Stimulated activated CD8-positive, alpha-beta memory T cell treated with anti-CD3 and anti-CD28 coated beads, Interleukin-4, amount 100 ng/mL, for 48 hours (primary cell): ENCODE data around the gene DOLPP1.
A peak's percentile ranks its signal among the peaks of the same experiment; 100 is the strongest.
"Not testable (repeated sequence)": the region's sequence is repeated elsewhere in the genome, so short reads cannot be mapped to it uniquely, and the experiment has no call there.

Experiments
- DNase-seq: peaks from one replicate; pipeline ENCODE4 v3.0.0-alpha.2; 2020

Gene DOLPP1

DNA sequence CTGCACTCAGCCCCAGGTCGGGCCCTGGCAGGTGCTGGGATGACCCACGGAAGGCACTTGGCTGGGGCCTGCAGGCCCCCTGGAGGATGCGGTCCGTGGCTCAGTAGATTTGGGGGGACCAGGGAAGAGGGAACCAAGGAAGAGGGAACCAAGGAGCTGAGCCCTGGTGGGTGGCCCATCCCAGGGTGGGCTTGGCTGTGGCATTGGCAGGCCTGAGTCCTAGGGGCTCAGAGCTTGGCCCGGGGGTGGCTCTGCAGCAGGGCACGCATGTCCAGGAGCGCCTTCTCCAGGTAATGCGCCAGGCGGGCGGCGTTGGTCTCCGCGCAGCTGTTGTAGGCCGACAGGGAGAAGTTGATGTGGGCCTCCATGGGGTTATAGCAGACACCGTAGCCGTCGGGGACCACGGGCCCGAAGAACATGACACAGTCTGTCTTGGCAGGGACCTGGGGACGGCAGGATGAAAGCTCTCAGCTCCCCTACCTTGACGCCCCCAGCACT, 14.3 kb downstream of the DOLPP1 start:
- DNase-seq: no peak

DNA sequence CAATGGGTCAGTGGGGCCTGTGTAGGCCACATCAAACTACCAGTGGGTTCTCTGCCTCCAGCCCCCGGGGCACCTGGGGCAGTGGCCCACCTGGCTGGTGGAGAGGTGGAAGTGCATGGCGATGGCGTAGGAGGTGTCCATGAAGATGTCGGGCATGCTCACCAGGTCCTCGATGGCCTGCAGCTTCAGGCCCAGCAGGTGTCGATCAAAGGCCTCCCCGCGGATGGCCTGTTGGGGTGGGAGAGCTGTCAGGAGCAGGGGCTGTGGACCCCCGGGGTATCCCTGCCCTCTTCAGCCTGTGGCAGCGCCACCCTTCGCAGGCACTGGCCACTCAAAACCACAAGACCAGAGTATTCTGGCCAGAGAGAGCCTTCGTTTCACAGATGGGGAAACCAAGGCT, 15.0 kb downstream of the DOLPP1 start:
- DNase-seq: no peak

DNA sequence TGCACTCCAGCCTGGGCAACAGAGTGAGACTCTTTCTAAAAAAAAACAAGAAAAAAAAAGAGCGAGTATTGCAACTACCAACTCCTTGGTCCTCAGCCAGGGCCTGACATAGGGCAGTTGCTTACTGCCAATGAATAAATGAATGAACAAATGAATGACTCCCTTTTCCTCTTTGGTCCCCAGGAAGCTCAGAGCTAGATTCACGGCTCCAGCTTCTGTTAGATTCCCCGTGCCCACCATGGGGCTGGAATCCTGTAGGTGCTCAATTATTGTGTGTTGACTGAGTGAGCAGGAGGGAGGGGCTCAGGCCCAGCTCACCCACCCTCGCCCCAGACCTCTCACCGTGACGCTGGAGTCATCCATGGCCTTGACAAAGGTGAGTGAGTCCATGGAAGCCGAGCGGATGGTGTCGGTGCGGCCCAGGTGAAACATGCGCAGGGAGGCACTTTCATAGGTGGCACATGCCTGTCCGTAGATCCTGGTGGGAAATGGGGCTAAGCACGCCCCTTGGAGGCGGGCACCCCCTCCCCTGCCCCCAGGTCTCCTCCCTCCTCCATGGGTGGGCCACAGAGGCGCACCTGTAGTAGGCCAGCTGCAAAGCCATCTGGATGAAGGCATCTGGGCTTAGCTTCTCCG, 16.9 kb downstream of the DOLPP1 start:
- no peak for DNase-seq

DNA sequence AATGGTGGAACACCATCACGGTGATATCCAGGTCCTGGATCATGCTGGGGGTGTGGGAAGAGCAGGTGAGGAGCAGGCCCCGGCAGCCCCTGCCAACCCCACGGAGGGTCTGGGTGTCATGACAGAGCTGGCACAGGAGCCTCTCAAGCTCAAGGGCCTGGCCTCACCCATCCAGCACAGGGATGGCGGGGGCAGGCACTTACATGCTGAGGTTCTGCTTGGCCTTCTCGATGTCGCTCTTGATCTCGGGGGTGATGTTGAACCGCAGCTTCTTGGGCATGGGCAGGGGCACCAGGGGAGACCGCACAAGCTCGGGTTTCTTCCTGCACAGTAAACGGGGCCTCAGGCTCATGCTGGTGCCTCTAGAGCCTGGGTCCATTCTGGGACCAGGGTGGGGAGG, 17.4 kb downstream of the DOLPP1 start:
- no peak for DNase-seq

DNA sequence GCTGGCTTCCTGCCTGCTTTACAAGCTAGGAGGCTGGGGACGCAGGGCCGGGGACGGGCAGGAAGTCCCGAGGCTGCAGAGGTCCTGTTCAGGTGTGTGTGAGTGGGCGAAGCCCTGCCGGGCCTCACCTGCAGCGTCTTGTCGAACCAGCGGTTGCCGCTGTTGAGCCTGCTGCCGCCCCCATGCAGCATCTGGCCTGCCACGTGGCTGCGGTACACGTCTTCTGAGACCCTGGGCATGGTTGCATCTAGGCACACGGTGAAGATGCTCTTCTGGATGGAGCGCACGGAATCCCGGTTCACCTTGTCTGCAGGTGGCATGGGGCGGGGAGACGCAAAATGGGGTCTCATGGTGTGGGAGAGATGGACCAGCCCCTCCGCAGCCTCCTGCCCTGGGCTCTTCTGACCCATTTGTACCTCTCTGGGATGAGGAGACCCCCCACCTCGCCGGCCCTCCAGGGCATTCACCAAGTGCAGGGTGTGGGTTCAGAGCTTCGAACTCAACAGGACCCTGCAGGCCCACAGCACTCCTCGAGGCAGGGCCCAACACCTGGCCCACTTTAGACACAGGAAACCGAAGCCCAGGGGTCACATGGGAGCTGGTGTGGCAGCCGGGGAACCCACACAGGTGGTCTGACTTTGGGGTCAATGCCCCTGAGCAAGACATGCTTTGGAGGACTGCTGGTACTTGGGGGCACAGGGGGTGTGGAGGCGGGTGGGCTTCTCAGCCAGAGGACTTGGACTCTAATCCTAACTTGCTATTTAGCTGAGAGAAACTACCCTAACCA, 19.7 kb downstream of the DOLPP1 start:
- no peak for DNase-seq

DNA sequence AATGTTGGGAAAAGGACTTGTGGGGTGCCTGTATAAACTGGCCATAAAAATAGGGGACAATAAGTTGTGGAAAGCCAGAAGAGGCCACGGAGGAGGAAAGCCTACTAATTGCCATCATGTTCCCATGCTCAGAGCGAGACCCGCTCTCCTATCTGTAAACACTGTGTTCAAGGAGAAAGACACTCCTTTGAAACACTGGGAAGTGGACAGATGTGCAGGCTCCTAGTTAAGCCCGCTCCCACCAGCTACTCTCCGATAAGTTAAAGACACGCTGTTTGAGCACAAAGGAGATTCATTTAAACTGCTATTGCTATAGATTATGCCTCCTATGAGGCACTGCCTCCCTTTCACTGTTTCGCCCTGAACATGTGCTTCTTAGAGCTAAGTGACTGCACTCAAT, 20.4 kb downstream of the DOLPP1 start:
- no peak for DNase-seq

DNA sequence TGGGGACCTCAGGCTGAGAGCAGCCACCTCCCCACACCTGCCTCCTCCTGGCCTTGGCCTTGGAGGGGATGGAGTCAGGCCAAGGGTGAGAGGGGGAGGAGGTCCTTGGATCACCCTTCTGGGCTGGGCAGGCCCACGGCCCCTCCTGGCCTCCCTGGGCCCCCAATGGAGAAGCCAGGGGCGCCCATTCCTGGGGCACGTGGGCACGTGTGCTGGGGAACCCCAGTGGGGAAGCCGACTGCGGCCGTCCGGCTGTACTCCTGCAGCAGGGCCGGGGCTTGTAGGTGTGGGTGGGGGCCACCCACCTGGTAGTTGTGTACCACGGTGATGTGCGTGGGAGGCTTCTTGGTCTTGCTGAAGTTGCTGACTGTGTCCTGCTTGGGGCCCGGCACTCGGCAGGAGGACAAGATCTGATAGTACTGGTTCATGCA, 21.2 kb downstream of the DOLPP1 start:
- DNase-seq: no peak

DNA sequence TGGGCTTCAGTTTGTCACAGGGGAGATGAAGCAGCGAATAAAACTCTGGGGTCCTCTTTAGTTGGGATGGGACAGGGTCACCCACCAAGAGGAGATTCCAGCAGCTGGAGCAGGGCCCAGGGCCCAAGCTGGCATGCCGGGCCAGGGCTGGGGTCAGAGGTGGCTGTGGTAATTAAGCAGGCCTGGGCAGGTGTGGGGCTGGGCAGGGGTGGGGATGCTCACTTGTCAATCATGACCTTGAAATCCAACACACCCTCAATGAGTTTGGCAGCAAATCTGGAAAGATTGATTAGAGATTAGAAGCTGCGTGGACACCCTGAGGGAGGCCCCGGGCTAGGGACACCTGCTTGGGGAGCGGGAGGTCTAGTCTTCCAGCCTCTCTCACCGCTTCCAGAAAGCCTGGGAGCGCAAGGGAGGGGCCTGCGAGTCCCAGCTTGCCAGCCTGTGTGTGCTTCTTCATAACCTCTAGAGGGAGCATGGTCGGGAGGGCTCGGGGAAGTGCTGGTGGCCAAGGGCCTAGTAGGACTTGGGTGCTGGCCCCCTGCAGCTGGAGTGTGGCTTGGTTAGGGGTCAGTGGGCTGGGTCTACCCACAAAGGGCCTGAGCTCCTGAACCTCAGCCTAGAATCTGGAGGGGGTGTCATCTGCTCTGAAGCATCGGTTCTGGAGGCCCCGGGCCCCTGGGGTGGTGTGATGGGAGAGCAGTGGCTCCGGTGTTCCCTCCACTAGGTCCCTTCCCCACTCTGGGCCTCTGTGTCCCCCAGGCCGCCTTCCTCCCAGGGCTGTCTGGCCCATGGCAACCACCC, 22.1 kb downstream of the DOLPP1 start:
- peak; percentile 37 for DNase-seq

DNA sequence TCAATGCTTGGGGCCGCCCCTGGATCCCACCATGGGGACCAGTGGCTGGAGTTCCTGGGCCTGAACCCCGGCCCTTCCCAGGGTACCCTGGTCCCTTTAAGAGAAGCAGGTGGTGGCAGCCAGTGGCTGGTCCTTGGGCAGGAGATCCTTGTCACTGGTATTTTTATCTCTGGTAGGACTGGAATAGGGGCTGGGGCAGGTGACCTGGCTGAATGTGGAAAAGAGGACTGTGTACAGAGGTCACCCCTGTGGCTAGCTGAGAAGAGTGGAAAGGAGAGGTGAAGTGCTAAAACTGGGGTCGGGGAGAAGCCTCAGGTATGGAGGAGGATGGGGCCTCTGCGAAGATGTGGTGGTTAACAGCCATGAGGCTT, 22.7 kb downstream of the DOLPP1 start:
- DNase-seq: no peak

DNA sequence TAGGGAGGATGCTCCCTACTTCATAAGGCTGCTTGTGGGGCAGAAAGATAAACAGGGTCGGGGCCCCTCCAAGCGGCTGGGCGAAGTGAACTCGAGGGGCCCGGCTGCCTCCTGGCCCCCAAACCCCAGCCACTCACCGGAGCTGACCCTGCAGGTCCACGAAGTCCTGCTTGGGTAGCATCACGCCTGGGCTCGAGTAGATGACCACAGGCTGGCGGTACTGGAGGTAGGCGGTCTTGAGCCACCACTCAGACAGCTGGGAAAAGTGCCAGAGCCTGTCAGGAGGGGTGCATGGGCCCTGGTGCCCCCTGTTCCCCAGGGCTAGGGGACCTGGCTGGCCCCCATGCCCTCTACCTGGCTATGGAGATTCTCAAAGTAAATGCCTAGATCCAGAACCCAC, 23.1 kb downstream of the DOLPP1 start:
- no peak for DNase-seq

DNA sequence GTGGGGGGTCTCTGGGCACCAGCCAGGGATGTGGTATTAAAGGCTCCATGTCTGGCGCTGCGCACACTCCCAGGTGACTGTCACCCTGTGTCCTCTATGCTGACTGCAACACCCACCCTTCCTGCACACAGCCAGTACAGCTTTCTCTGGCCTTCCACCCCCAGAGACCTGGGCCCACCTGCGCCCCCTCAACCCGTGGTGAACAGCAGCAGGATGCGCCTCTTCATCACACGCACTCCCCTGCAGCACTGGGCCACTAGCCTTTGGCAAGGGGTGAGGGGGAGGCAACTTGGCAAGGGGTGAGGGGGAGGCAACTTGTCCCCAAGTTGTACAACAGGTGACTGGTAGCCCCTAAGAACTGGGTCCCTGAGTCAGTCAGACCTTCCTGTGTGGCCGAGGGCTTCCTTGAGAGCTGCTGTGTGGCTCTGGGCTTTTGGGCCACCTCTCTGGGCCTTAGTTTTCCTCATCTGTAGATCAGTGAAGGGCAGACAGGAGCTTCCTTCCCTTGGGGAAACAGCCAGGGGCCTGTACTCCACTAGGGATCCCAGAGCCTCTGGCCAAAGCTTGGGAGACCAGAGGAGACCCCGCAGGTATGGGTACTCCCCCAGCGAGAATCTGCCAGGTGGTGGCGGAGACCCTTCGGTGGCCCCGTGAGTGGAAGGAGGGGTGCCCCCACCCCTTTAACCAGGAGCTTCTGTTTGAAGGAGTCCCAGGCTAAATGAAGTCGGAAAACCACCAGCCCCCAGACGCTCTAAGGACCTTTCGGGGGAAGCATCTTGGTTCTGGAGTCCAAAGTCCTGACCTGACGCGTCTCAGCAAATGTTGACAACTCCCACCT, 25.2 kb downstream of the DOLPP1 start:
- DNase-seq: no peak

DNA sequence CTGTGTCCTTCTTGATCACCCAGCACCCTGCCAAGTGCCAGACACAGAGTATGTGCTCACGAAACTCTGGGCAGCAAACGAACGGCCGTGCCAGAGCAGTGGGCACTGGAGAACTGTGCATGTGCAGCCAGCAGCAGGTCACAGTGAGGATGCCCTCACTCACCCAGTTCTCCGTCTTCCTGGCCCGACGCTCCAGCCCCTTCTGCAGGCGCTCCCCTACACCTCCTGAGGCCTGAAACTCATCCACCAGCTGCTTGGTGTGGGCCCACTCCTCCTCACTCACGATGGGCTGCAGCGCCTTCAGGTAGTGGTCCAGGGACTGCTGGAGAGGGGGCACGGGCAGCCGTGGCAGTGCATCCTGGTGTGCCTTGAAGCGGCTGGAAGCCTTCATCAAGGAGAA, 26.7 kb downstream of the DOLPP1 start:
- DNase-seq: no peak

DNA sequence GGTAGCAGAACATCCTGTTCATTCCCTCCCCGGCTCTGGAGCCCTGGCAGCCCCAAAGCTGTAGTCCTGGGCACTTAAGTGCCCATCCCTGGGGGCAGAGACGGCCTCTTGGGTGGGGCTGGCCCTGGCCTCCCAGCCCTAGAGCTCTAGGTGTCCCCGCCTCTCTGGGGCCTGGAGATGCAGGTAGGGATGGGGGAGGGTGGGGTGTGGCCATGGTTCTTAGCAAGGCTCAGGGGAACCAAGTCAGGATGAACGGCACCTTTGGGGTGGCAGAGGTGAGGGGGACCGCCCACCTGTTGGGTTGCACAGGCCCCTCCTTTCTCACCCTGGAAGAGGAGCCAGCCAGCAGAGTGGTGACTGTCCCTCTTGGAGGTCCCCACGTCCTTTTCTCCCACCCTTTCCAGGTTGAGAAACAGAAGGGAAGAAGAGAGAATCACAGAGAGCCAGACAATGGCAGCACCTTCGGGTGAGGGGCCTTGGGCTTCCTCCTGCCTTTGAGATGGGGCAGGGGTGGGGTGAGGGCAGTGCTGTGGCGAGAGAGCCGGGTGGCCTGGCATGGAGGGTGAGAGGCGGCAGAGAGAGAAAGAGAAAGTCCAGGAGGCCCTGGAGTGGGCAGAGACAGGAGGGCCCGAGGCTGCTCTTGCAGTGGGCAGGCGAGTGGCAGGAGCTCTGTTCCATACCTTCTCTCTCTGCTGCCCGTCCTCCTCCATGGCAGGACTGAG, 27.3 kb downstream of the DOLPP1 start:
- DNase-seq: no peak

DNA sequence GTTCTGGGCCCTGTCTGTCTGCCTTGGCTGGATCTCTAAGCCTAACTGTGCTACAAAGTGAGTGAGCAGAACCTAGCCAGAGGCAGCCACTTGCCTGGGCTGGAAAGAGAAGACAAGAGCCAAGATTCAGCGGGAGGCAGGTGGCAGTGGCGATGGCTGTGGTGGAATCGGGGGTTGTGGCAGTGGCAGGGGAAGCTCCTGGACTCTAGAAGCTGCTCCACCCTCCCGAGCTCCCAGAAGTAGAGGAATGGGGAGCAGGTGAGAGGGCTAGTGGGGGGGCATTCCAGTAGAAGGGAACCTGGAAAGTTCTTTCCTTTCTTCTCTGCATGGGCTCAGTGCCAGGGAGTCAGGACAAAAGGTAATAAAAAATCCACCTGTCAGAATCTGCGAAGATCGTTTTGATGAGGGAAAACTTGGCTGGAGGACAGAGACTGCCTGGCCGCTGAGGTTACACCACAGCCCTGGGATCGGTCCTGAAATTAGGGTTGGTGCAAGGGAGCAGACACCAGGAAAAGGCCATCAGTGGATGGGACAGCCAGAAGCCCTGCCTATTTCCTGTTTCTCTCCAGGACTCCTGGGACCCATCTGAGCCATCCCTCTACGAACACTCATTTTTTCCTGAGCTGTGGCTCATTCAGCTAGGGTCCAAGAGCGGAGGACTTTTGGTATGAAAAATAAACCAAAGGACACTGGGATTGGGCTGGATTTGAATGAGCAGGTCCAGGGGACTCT, 28.1 kb downstream of the DOLPP1 start:
- no peak for DNase-seq

DNA sequence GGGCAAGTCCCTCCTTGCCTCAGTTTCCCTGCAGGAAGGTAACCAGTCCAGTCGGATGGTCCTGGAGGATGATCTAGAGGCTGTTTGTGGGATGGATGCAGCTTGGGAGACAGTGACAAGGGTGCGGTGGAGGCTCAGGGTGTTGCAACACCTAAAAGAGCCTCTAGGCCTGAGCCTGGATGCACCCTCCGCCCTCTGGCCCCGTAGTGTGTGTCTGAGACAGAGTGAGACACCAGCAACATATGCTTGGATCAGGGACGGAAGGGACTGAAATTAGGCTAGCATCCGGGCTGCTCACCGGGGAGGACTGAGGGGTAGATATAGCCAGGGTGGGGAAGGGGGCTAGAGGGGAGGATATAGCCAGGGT, 28.6 kb downstream of the DOLPP1 start:
- DNase-seq: peak; percentile 34

DNA sequence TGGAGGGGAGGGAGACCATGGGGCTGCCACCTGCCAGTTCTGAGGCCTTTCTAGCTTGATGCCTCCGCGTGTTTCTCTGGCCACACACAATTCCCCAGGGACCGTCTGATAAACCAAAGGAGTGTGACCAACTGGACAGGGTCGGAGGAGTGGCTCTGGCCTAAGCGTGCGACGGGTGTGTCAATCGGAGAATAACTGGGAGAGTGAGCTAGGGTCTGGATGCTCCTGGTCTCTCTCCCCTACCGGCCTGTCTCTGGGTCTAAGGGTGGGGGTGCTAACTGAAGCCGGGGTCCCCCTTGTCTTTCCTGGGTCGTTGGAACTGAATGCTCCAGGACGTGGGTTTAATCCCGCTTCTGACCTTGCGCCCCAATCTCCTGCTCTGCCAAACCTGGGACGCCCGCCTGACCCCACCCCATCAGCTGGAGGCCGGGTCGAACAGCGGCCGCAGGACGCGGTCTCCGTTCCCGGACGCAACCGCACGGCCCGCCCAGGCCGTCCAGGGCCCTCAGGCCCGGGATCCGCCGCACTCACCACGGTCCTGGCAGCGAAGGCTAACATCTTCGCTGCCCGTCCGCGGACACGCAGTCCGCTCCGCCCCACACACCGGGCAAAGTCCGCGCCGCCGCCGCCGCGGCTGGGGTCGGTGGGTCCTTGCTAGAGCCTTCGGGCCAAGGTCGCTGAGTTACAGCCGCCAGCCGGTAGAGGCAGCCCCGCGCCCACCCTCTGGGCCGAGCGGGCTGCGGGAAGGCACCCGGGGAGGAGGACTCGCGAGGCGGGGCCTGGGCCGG, 29.2 kb downstream of the DOLPP1 start:
- DNase-seq: peak; percentile 29

DNA sequence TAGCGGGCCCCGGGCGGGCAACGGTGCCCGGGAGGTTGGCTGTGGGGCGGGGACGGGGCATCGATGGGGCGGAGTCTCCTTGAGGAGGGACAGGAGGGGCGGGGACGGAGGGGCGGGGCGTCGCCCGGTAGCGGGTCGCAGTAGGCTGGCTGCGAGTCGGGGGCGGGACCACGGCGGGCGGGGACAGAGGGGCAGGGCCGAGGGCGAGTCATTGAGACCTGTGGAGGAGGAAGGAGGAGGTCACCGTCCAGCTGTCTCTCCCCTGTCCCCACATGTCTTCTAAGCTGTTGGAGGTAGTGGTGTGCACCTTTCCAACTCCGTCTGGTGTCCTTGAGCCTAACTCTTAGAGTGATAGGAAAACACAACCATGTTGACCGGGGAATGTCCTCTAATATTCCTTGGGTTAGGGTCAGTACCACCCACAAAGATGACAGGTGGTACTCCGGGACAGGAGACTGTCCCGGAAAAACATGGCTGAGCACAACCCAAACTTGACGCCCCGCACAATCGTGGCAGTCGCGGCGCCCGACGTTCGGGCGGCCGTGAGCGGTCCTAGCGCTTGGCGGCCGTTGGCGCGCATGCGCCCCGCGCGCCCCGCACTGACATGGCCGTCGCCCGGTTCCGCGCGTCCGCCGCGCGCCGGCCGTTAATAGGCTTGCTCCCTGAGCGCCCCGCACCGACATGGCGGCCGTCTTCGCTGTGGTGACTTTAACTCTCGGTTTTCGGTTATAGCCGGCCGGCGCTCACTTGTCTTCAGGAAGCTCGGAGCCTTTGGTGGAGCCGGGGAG, 30.0 kb downstream of the DOLPP1 start, which contains the start of the genes CRAT and PTPA:
CRAT (minus strand) TSS at position 54 of the 788 bp plus-strand sequence. CDS start 284 bp downstream, outside the sequence.
PTPA (plus strand) TSS at position 676 of the 788 bp plus-strand sequence. CDS start 186 bp downstream, outside the sequence.
- DNase-seq: peak; percentile 98

DNA sequence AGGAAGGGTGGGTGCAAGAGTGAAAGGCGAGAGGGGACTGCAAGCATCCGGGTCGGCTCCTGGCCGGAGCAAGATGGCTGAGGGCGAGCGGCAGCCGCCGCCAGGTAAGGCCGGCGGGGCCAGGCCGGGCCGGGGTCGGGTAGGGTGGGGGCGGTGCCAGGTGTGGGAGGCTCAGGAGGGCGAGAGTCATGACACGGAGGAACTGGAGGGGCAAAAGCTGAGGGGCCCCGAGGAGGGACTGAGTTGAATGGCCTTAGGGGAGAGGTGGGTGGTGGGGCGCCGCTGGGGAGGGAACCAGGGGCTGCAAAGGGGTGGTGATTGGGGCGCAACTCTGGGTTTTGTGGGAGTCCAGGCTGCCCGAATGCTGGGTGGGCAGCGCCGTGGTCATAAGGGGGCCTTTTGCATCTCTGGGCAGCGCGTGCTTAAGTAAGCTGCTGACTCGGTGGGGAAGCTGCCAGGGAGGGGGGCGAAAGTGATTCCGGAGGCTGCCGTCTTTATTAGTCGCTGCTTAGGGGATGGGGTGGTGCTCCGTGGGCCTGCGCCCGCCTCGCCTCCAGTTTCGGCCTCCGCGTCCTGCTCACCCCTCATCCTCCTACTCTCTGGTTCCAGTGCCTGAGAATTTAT, 30.7 kb downstream of the DOLPP1 start:
- peak; percentile 52 for DNase-seq

DNA sequence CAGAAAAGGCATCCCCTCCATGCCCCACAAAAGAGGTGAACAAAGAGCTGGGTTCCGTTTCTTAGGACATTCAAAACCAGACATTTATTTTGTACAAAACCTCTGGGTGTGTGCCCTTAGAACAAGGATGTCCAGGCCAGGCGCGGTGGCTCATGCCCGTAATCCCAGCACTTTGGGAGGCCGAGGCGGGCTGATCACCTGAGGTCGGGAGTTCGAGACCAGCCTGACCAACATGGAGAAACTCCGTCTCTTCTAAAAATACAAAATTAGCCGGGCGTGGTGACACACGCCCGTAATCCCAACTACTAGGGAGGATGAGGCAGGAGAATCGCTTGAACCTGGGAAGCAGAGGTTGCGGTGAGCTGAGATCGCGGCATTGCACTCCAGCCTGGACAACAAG, 31.6 kb downstream of the DOLPP1 start:
- DNase-seq: not testable (repeated sequence)
